ENCODE results near the gene STAP2.
A peak's percentile ranks its signal among the peaks of the same experiment; 100 is the strongest.

The STAP2 gene

GRCh38 chr19:4326215-4326836, 12.3 kb downstream of the STAP2 start:
- DNase-seq = no peak

- no peak for DNase-seq
Observed at GRCh38 chr19:4324228-4324627, 14.4 kb downstream of the STAP2 start.

- no peak for DNase-seq
Observed at GRCh38 chr19:4323692-4324091, 14.9 kb downstream of the STAP2 start.

GRCh38 chr19:4322942-4323665, 15.5 kb downstream of the STAP2 start:
- peak; percentile 22 for DNase-seq

- no peak for DNase-seq
Observed at GRCh38 chr19:4320419-4320818, 18.2 kb downstream of the STAP2 start.

- no peak for DNase-seq
Observed at GRCh38 chr19:4319067-4319718, 19.4 kb downstream of the STAP2 start.

- no peak for DNase-seq
Observed at GRCh38 chr19:4318460-4318859, 20.2 kb downstream of the STAP2 start.

- no peak for DNase-seq
Observed at GRCh38 chr19:4316956-4317355, 21.7 kb downstream of the STAP2 start.

- DNase-seq = no peak
Observed at GRCh38 chr19:4313847-4314490, 24.7 kb downstream of the STAP2 start.

- DNase-seq = peak; percentile 53
Observed at GRCh38 chr19:4310247-4311121, 28.1 kb downstream of the STAP2 start.

GRCh38 chr19:4305659-4306058, 33.0 kb downstream of the STAP2 start:
- no peak for DNase-seq

- no peak for DNase-seq
Observed at GRCh38 chr19:4305257-4305612, 33.4 kb downstream of the STAP2 start.

- peak; percentile 88 for DNase-seq
Observed at GRCh38 chr19:4304538-4305256, 33.9 kb downstream of the STAP2 start, which contains the start of gene FSD1. Gene FSD1 (plus strand): TSS chr19:4304598. CDS start chr19:4304747, 149 bp downstream.

GRCh38 chr19:4303819-4304537, 34.6 kb downstream of the STAP2 start:
- DNase-seq = no peak

GRCh38 chr19:4302243-4302640, 36.4 kb downstream of the STAP2 start, which contains the start of gene TMIGD2:
Gene TMIGD2 (minus strand): TSS chr19:4302389. CDS start chr19:4302385, 4 bp downstream.
- no peak for DNase-seq

GRCh38 chr19:4301590-4302242, 36.9 kb downstream of the STAP2 start:
- no peak for DNase-seq

GRCh38 chr19:4300589-4300988, 38.0 kb downstream of the STAP2 start:
- no peak for DNase-seq

- no peak for DNase-seq
Observed at GRCh38 chr19:4298810-4299550, 39.6 kb downstream of the STAP2 start.

- peak; percentile 60 for DNase-seq
Observed at GRCh38 chr19:4297901-4298809, 40.5 kb downstream of the STAP2 start.
